ENCODE data around the gene FTO. TPM values are rescaled to one million over a fixed set of nuclear protein-coding genes. Genes with fewer than 3 reads are reported as not detected.

The FTO gene
- total RNA-seq, 1 experiment from 2014 or later: 57.4 TPM

- Mint-ChIP-seq H3K27ac (no peak overlapping the region), H3K4me3 (no peak overlapping the region), H3K4me1 (peaks cover 10% of the 10 kb centered on the region), H3K9me3 (no peaks in the 10 kb centered on the region), H3K36me3 (0 out of 2 replicates have a peak, but pooled peaks cover 3% of the 10 kb centered on the region), H3K27me3 (ENCODE audit: low read depth) (no peaks in the 10 kb centered on the region)
- TF ChIP-seq E2F5 (CRISPR knock-in tag; IDR thresholded peaks at IDR 0.05) (no peak), IRF2 (CRISPR knock-in tag; IDR thresholded peaks at IDR 0.05; ENCODE audit: borderline replicate concordance, low read depth) (no peak), TP53 (CRISPR knock-in tag; IDR thresholded peaks at IDR 0.05) (no peak)
- POLR2A ChIA-PET: no interaction called here
- ATAC-seq (no peak), DNase-seq (ENCODE audit: low spot score) (no peak)
- CTCF ChIA-PET: no interaction called here
Measured at GRCh38 chr16:53968896-53969295, 264.9 kb downstream of the FTO start.

- H3K36me3 Mint-ChIP-seq: no peaks in the 10 kb centered on the region
- TF ChIP-seq NFYB (CRISPR knock-in tag; conservative IDR thresholded peaks at IDR 0.05; ENCODE audit: low read depth) (no peak), SP1 (CRISPR knock-in tag; conservative IDR thresholded peaks at IDR 0.05) (no peak), NR2C2 (CRISPR knock-in tag; IDR thresholded peaks at IDR 0.05) (no peak), ZNF263 (CRISPR knock-in tag; IDR thresholded peaks at IDR 0.05; ENCODE audit: low read depth) (no peak), FOXK1 (CRISPR knock-in tag; IDR thresholded peaks at IDR 0.05) (no peak), RELA (CRISPR knock-in tag; IDR thresholded peaks at IDR 0.05; ENCODE audit: borderline replicate concordance) (no peak)
- H3K4me1 Mint-ChIP-seq: peaks cover 10% of the 10 kb centered on the region
- no peak overlapping the region for H3K27ac Mint-ChIP-seq
- no peak for ATAC-seq
- no peak for DNase-seq (ENCODE audit: low spot score)
- no peak overlapping the region for H3K4me3 Mint-ChIP-seq
- ChIA-PET POLR2A (no interaction called here), CTCF (interaction anchor here (0.6 kb wide), 1 partner anchor 773 kb away, joined by 3 read pairs; no protein-coding TSS in a partner anchor)
- no peaks in the 10 kb centered on the region for H3K27me3 Mint-ChIP-seq (ENCODE audit: low read depth)
- no peaks in the 10 kb centered on the region for H3K9me3 Mint-ChIP-seq
Measured at GRCh38 chr16:53971616-53972015, 267.7 kb downstream of the FTO start.

- Mint-ChIP-seq H3K27me3 (ENCODE audit: low read depth) (no peaks in the 10 kb centered on the region), H3K27ac (no peak overlapping the region), H3K4me1 (peaks cover 10% of the 10 kb centered on the region), H3K4me3 (no peak overlapping the region), H3K36me3 (no peaks in the 10 kb centered on the region), H3K9me3 (no peaks in the 10 kb centered on the region)
- ATAC-seq (no peak), DNase-seq (ENCODE audit: low spot score) (no peak)
- POLR2A ChIA-PET: no interaction called here
- CTCF ChIA-PET: interaction anchor here (0.6 kb wide), 1 partner anchor 423 kb away, joined by 3 read pairs; no protein-coding TSS in a partner anchor
- TF ChIP-seq ZNF317 (CRISPR knock-in tag; IDR thresholded peaks at IDR 0.05; ENCODE audit: borderline replicate concordance, low read depth) (no peak), ZNF671 (CRISPR knock-in tag; IDR thresholded peaks at IDR 0.05) (no peak), RELA (CRISPR knock-in tag; IDR thresholded peaks at IDR 0.05; ENCODE audit: borderline replicate concordance) (no peak), CDX4 (CRISPR knock-in tag; IDR thresholded peaks at IDR 0.05; ENCODE audit: borderline replicate concordance) (no peak), MLX (CRISPR knock-in tag; IDR thresholded peaks at IDR 0.05) (no peak), TEAD4 (CRISPR knock-in tag; IDR thresholded peaks at IDR 0.05) (no peak), SMAD3 (CRISPR knock-in tag; IDR thresholded peaks at IDR 0.05; ENCODE audit: borderline replicate concordance) (no peak), E2F5 (CRISPR knock-in tag; IDR thresholded peaks at IDR 0.05) (no peak), NFATC4 (CRISPR knock-in tag; IDR thresholded peaks at IDR 0.05) (no peak), ATF6 (CRISPR knock-in tag; IDR thresholded peaks at IDR 0.05) (no peak), ATF3 (CRISPR knock-in tag; conservative IDR thresholded peaks at IDR 0.05) (no peak), TCF7 (CRISPR knock-in tag; IDR thresholded peaks at IDR 0.05; ENCODE audit: low read depth) (no peak), PRDM15 (CRISPR knock-in tag; IDR thresholded peaks at IDR 0.05) (no peak), ZSCAN18 (CRISPR knock-in tag; IDR thresholded peaks at IDR 0.05) (no peak)
Measured at GRCh38 chr16:53973021-53973420, 269.1 kb downstream of the FTO start.
